K562 (cell line): ENCODE data around the gene PCSK7. TPM values are rescaled to one million over a fixed set of nuclear protein-coding genes. Genes with fewer than 3 reads are reported as not detected.

Experiments used
- ATAC-seq: fragments of 200-7000 bp; cut with Tn5 transposase; 3 replicates; pipeline ENCODE4 v1.9.1; 2020; ENCODE audit warnings: moderate library complexity
- BruUV-seq: library from RNA; stranded (reverse); fragments of 400-500 nt; replicated peaks from 2 replicates; lab custom pipeline; 2021; lab: Mats Ljungman, UMichigan
- CTCF ChIA-PET: fragments of 300-600 bp; formaldehyde crosslinking; extraction: SDS; loops from one replicate; lab custom pipeline; 2021; ENCODE audit warnings: low intra/inter-chr PET ratio; lab: Yijun Ruan, JAX
- POLR2A ChIA-PET: fragments of 300-600, 350-650 bp; sonication (Branson Sonifier 250); formaldehyde crosslinking; extraction: SDS; loops from one replicate; lab custom pipeline; 2021; ENCODE audit warnings: antibody characterized with exemption, inconsistent platforms; lab: Yijun Ruan, JAX
- DNase-seq, 4 experiments: peaks; one replicate each; pipeline versions ENCODE4 v3.0.0 to v3.0.0-alpha.2; 2011 to 2018; ENCODE audit warnings: low spot score in 3 of 4, mixed read lengths in 3 of 4; ENCODE audit errors: extremely low read depth in 1 of 4
- FAIRE-seq: peaks from 2 replicates; lab custom pipeline; 2011; peaks lifted over from hg19 to GRCh38; lab: Jason Lieb, UNC
- H2AFZ ChIP-seq: 2 replicates; pipeline ENCODE4 v1.6.0; 2011; ENCODE audit warnings: low read depth, low read length, control low read depth, inconsistent platforms
- H3K27ac ChIP-seq: fragments of 200-600 bp; 3 replicates; pipeline ENCODE4 v1.8.0; 2011; ENCODE audit warnings: low read depth, mild to moderate bottlenecking, control low read depth, inconsistent platforms, low read length, moderate library complexity, mixed read lengths; ENCODE audit errors: extremely low read depth
- H3K27me3 ChIP-seq, 2 experiments: fragments of 300-600 bp in 1 of 2; 2 replicates in 1 of 2; 3 replicates in 1 of 2; pipeline versions ENCODE4 v1.6.0 to v1.8.0; 2011; ENCODE audit warnings: inconsistent platforms in 2 of 2, low read length in 2 of 2, mild to moderate bottlenecking in 1 of 2, mixed read lengths in 1 of 2, moderate library complexity in 1 of 2; ENCODE audit not compliant: control insufficient read depth in 2 of 2, insufficient read depth in 2 of 2
- H3K36me3 ChIP-seq: fragments of 300-600 bp; 3 replicates; pipeline ENCODE4 v1.8.0; 2011; ENCODE audit warnings: mild to moderate bottlenecking, low read length, inconsistent platforms; ENCODE audit not compliant: control insufficient read depth, insufficient read depth
- H3K4me1 ChIP-seq, 2 experiments: fragments of 200-600 bp in 1 of 2; replicated peaks in 1 of 2; 2 replicates in 1 of 2; 3 replicates in 1 of 2; pipeline versions ENCODE4 v1.5.1 to v1.8.0; 2011; ENCODE audit warnings: inconsistent platforms in 2 of 2, low read length in 2 of 2, mild to moderate bottlenecking in 1 of 2, mixed read lengths in 1 of 2, moderate library complexity in 1 of 2; ENCODE audit not compliant: control insufficient read depth in 2 of 2, insufficient read depth in 2 of 2
- H3K4me2 ChIP-seq: 2 replicates; pipeline ENCODE4 v1.6.1; 2011; ENCODE audit warnings: low read length, control low read depth, inconsistent platforms, mixed read lengths; ENCODE audit not compliant: insufficient read depth
- H3K4me3 ChIP-seq: fragments of 200-600 bp; sonication (generic), shearing (Covaris generic); 2 replicates; pipeline ENCODE4 v1.5.1; 2016; ENCODE audit warnings: control low read depth, inconsistent platforms
- H3K79me2 ChIP-seq: fragments of 200-600 bp; 3 replicates; pipeline ENCODE4 v1.8.0; 2011; ENCODE audit warnings: low read length, inconsistent platforms; ENCODE audit not compliant: control insufficient read depth, insufficient read depth
- H3K9ac ChIP-seq, 2 experiments: 2 replicates each; pipeline versions ENCODE4 v1.6.0 to v1.6.1; 2011; ENCODE audit warnings: low read depth in 2 of 2, low read length in 2 of 2, control low read depth in 1 of 2, inconsistent platforms in 1 of 2, mild to moderate bottlenecking in 1 of 2, mixed read lengths in 1 of 2; ENCODE audit not compliant: insufficient read depth in 1 of 2
- H3K9me1 ChIP-seq: one replicate; pipeline ENCODE4 v1.6.0; 2011; ENCODE audit warnings: inconsistent platforms, mild to moderate bottlenecking, low read length, moderate library complexity; ENCODE audit not compliant: control insufficient read depth, insufficient read depth
- H3K9me3 ChIP-seq: replicated peaks from 2 replicates; pipeline ENCODE4 v1.5.1; 2011; ENCODE audit warnings: low read depth, low read length, inconsistent platforms; ENCODE audit not compliant: control insufficient read depth, insufficient read depth
- H4K20me1 ChIP-seq: replicated peaks from 2 replicates; pipeline ENCODE4 v1.6.1; 2011; ENCODE audit warnings: low read length, inconsistent platforms, mixed read lengths; ENCODE audit not compliant: control insufficient read depth, insufficient read depth
- ARID2 ChIP-seq: fragments of 450-650 bp; IDR thresholded peaks from 2 replicates; pipeline ENCODE4 v1.6.1; 2017; ENCODE audit warnings: antibody characterized with exemption, mild to moderate bottlenecking
- BRF1 ChIP-seq: IDR thresholded peaks from 3 replicates; pipeline ENCODE4 v1.6.1; 2011; ENCODE audit warnings: borderline replicate concordance, mild to moderate bottlenecking; ENCODE audit not compliant: insufficient read length; ENCODE audit errors: extremely low read depth
- NR4A1 ChIP-seq, 2 experiments: fragments of 250-450 bp in 1 of 2; fragments of 450-650 bp in 1 of 2; sonication (Bioruptor Pico) in 1 of 2; IDR thresholded peaks; 2 replicates each; pipeline versions ENCODE4 v1.4.0 to v1.6.1; 2016 to 2020; ENCODE audit warnings: mild to moderate bottlenecking in 2 of 2, missing compliant biosample characterization in 1 of 2, missing genetic modification characterization in 1 of 2, moderate library complexity in 1 of 2
- PCBP1 ChIP-seq: fragments of 200-400 bp; formaldehyde crosslinking; IDR thresholded peaks from 2 replicates; pipeline ENCODE4 v1.6.1; 2018; ENCODE audit warnings: mild to moderate bottlenecking, low read depth, low read length; ENCODE audit not compliant: poor library complexity, severe bottlenecking
- REST ChIP-seq, 2 experiments: fragments of 450-650 bp; formaldehyde crosslinking in 1 of 2; IDR thresholded peaks; 2 replicates each; pipeline versions ENCODE4 v1.4.0 to v1.6.1; 2014 to 2020; ENCODE audit warnings: mild to moderate bottlenecking in 2 of 2, borderline replicate concordance in 1 of 2, low read depth in 1 of 2
- SNAPC5 ChIP-seq: fragments of 250-450 bp; sonication (Bioruptor Pico); IDR thresholded peaks from 2 replicates; pipeline ENCODE4 v1.8.0; 2021; ENCODE audit warnings: moderate library complexity, mild to moderate bottlenecking, inconsistent platforms
- TFAP4 ChIP-seq: sonication (generic); formaldehyde crosslinking; IDR thresholded peaks from 2 replicates; pipeline ENCODE4 v1.8.0; 2022; ENCODE audit warnings: missing genetic modification reagents, mild to moderate bottlenecking, moderate library complexity, borderline replicate concordance
- TOE1 ChIP-seq, 2 experiments: fragments of 450-650 bp in 1 of 2; sonication (generic) in 1 of 2; formaldehyde crosslinking in 1 of 2; IDR thresholded peaks; 2 replicates each; pipeline versions ENCODE4 v1.7.1 to v1.8.0; 2016 to 2022; ENCODE audit warnings: borderline replicate concordance in 2 of 2, mild to moderate bottlenecking in 2 of 2, antibody characterized with exemption in 1 of 2, inconsistent platforms in 1 of 2, low read depth in 1 of 2, missing genetic modification reagents in 1 of 2, moderate library complexity in 1 of 2
- ZBTB7A ChIP-seq: IDR thresholded peaks from 2 replicates; pipeline ENCODE4 v1.6.1; 2011; ENCODE audit warnings: low read depth, mild to moderate bottlenecking, low read length, moderate library complexity, borderline replicate concordance; ENCODE audit not compliant: control insufficient read depth
- WGBS: fragments of 100-300 bp; shearing (Covaris generic); methylation state at CpG from one replicate; pipeline ENCODE4 v1.1.6; 2016; ENCODE audit warnings: low coverage, mixed read lengths; ENCODE audit not compliant: insufficient coverage; ENCODE audit errors: missing lambda C conversion rate; 5-methylcytosine and 5-hydroxymethylcytosine counted together
- in situ Hi-C: fragments of 300-500 bp; cut with MboI; formaldehyde crosslinking; loops from 4 replicates; pipeline ENCODE4 v1.15.0; 2018; ENCODE audit warnings: inconsistent platforms, mixed read lengths
- intact Hi-C: fragments of 100-400 bp; cut with micrococcal nuclease; formaldehyde crosslinking; loops from 2 replicates; pipeline ENCODE4 v1.14.2; 2022
- polyA plus RNA-seq, 8 experiments: library from polyadenylated mRNA; depleted of rRNA in 4 of 8; stranded (reverse) in 5 of 8; unstranded in 3 of 8; fragments of >200 nt; fragmentation: Nextera tagmentation in 2 of 8; fragmentation: Illumina TruSeq in 1 of 8; extraction: Ambion mirVana in 2 of 8; extraction: Trizol in 1 of 8; gene quantifications; 2 replicates each; pipeline versions ENCODE4 v1.2.1 to v1.2.3, GENCODE V29; 2011 to 2014; ENCODE audit warnings: inconsistent platforms in 1 of 8, missing spikeins in 1 of 8
- total RNA-seq, 7 experiments: library from RNA; depleted of rRNA in 6 of 7; stranded (reverse); fragments of >200 nt in 6 of 7; fragmentation: Illumina TruSeq in 2 of 7; extraction: Trizol in 2 of 7; gene quantifications; 2 replicates each; pipeline versions ENCODE4 v1.2.1 to v1.2.3, GENCODE V29; 2011 to 2021; ENCODE audit warnings: low replicate concordance in 1 of 7

The PCSK7 gene
- total and polyA plus RNA-seq, 9 of the 15 experiments (the other 6 are each of a cell fraction or from before 2014, with no cell fraction given): 3.1 to 29.2 (median 15.6) TPM

GRCh38 chr11:117232911-117233409, 1.1 kb upstream of the PCSK7 start:
- peak; percentile 56 for ATAC-seq
- 1% methylated on average over 18 of the region's 27 CpGs for WGBS
- in situ Hi-C loops: loop anchor here (25.0 kb wide), 1 partner anchor 721 kb away; no protein-coding TSS in a partner anchor
- TF ChIP-seq ARID2 (0 out of 2 replicates have a peak, but pooled peaks have one; percentile 11), ZBTB7A (peak; percentile 28; the same call in 1 of the 2 replicates), SNAPC5 (no peak), REST (IDR thresholded peaks at IDR 0.05; ENCODE audit: borderline replicate concordance) (no peak), REST (CRISPR knock-in tag; IDR thresholded peaks at IDR 0.05; ENCODE audit: low read depth) (0 out of 2 replicates have a peak, but pooled peaks have one; percentile 41), PCBP1 (peak; percentile 51), NR4A1 (CRISPR knock-in tag; IDR thresholded peaks at IDR 0.05) (peak; percentile 62; the same call in 1 of the 2 replicates), NR4A1 (tag; IDR thresholded peaks at IDR 0.05) (no peak), TOE1 (IDR thresholded peaks at IDR 0.05; ENCODE audit: borderline replicate concordance) (no peak), TOE1 (CRISPR knock-in tag; IDR thresholded peaks at IDR 0.05; ENCODE audit: borderline replicate concordance, low read depth) (0 out of 2 replicates have a peak, but pooled peaks have one; percentile 36), TFAP4 (peak; percentile 57; the same call in 1 of the 2 replicates), BRF1 (no peak)

More at GRCh38 chr11:117232911-117233409, 1.1 kb upstream of the PCSK7 start:
- DNase-seq (peak in 2 of 4 experiments; percentile 29 to 61), FAIRE-seq (no peak)
- POLR2A ChIA-PET: interaction anchor here (0.5 to 0.7 kb wide), 2 partner anchors 39 to 479 kb away, joined by 3 to 4 read pairs; no protein-coding TSS in a partner anchor
- no TSS peak for BruUV-seq
- Histone ChIP-seq H3K27me3 (no peaks in the 10 kb centered on the region), H2AFZ (peak overlapping the region; percentile 79), H3K9me1 (no peaks in the 10 kb centered on the region), H3K4me2 (peak overlapping the region; percentile 93), H3K27ac (peak overlapping the region; percentile 94), H3K36me3 (peaks cover 29% of the 10 kb centered on the region), H3K79me2 (peaks cover 45% of the 10 kb centered on the region), H3K9ac (peak overlapping the region; percentile 87 to 96), H3K4me1 (peaks cover 11 to 18% of the 10 kb centered on the region in 2 experiments; a peak in 3 of 5 replicates), H3K4me3 (peak overlapping the region; percentile 85), H4K20me1 (no peaks in the 10 kb centered on the region; the same call in 1 of the 2 replicates), H3K9me3 (no peaks in the 10 kb centered on the region)
- intact Hi-C loops: loop anchor here (5.0 kb wide), 1 partner anchor 94 kb away; the partner anchor contains the start of gene CEP164
- CTCF ChIA-PET: no interaction called here
